Stimulated activated CD4-positive, alpha-beta T cell treated with anti-CD3 and anti-CD28 coated beads, Interleukin-12 subunit alpha, Interleukin-12 subunit beta, amount 100 ng/mL, for 24 hours (primary cell): Measurements from ENCODE around the gene EEF2.

Source experiments
- DNase-seq, 2 experiments: peaks; one replicate each; pipeline ENCODE4 v3.0.0-alpha.2; 2020; ENCODE audit warnings: low read depth in 2 of 2

Gene EEF2

DNA sequence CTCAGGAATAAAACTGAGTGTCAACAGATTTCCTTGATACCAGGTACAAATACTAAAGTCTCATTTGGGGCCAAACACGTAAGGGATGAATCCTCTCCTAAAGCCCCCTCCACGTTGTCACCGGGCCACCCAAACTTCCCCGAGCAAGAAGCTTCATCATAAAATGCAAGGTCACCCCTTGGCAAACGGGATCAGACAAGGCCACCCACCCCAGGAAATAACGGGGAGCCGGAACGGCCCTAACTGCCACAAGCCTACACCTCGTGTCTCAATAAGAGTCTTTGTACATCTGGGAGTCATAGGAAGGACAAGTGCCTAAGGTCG is 717 bp downstream of the EEF2 start:
- DNase-seq, result no peak

DNA sequence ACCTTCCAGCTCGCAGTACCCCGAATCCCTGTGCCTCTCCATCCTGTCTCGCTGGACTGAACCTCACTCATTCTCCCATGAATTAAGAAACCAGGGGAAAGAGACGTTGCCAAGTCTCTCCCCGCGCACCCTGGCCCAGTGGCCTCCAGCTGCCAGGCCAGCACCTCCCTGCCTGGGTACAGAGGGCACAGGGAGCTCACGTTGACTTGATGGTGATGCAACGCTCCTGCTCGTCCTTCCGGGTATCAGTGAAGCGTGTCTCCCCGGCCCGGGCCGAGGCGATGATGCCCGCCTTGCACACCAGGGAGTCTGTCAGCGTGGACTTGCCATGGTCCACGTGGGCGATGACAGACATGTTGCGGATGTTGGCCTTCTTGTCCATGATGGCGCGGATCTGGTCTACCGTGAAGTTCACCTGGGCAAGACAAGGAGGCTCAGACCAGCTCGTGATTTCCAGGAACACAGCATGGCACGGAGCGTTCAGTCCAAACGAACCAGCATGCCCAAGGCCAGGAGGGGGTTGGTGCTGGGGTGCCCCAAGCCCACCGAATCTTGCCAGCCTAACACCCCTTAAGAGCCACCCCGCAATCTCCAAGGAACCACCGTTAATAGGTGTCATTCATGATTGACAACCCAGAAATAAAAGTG is 1.2 kb downstream of the EEF2 start:
- DNase-seq, result no peak

DNA sequence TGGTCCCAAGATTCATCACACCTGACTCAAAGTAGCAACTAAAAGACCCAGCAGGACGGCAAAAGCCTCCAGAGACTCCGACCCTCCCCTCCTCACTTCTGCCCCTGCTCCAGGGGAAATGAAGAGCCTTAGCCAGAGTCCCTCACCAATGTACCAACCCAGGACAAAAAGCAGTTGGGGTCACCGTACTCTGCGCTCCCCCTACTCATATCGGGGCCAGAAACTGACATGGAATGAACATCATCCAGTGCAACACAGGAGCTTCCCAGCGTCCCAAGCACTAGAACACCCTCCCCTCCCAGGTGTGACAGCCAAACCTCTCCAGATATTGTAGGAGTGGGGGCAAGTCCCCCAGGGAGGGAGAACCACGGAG is 1.7 kb downstream of the EEF2 start:
- DNase-seq, result no peak

DNA sequence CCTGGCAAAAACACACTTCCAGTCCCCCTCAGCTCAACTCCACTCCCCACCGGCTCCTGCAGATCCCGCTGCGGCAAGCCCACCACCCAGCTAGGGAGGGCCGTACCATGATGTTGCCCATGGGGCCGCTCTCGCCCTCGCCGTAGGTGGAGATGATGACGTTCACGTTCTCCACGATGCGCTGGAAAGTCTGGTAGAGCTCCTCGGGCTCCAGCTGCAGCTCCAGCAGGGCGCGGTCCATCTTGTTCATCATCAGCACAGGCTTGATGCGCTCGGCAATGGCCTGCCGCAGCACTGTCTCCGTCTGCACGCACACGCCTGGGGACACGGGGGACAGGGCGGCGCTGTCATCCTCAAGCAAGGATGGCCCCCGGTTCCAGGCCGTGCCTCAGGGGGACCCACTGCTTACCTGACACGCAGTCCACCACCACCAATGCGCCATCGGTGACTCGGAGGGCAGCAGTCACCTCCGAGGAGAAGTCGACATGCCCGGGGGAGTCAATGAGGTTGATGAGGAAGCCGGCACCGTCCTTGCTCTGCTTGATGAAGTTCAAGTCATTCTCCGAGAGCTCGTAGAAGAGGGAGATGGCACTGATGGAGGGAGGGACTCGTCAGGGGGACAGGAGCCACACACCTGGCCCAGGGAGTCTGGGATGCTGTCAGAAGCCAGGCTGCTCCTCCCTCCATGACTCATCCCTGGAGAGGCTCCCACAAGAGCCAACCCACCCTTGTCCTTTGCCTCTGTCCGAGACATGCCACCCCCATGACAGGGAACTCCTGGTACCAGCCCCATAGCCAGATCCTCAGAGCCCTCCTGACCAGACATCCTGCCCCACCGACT is 2.3 kb downstream of the EEF2 start:
- no peak for DNase-seq

DNA sequence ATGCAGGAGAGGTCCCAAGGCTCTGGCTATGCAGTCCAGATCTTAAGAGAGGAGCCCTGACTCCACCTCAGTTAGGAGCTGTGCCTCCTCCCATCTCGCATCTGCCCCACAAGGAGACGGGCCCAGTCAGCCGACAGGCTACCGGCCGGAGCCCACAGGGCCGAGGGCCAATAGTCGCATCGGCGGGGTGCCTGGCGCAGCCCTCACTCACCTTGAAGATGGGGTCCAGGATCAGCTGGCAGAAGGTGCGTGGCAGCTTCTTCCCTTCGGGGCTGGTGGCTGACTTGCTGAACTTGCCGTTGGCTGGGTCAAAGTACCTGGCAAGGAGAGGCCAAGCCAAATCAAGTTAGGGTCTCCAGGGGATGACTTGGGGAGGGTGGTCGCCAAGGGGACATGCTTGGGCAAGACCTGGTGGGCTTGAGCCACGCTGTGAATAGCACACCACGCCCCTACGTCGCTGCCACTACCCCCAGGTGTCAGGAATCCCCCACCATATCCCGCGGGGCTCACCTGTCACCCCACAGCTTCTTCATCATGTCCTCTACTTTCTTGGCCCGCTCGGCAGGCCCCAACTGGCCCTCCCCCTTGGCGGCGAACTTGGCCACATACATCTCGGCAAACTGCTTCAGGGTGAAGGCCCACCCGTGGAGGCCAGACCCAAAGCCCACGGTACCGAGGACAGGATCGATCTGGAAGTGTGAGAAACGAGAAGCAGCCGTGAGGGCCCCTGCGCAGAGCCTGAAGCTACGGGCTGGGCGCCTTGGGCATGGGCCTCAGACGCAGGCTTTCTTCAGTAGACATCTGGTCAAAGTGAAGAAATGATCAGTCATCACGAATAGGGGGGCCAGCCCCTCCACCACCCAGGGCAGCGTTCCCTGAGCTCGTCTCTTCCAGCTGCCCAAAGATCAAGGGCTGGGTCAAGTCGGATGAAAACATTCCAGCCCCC is 3.3 kb downstream of the EEF2 start:
- DNase-seq, result no peak

DNA sequence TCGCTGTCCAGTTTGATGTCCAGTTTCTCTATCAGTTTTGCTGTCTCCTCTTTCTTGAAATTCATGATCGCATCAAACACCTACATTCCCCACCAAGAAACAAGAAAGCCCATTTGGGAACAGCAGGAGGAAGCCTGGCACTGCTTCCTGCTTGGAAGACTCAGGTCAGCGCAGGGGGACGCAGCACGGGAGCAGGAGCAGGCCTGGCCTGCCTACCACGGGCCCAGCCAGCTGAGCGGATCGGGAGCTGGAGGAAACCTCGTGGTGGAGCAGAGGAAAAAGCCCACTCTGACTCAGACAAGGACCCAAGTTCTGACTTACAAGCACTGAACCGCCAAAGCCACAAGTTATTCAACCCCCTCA is 3.9 kb downstream of the EEF2 start:
- DNase-seq, result no peak

DNA sequence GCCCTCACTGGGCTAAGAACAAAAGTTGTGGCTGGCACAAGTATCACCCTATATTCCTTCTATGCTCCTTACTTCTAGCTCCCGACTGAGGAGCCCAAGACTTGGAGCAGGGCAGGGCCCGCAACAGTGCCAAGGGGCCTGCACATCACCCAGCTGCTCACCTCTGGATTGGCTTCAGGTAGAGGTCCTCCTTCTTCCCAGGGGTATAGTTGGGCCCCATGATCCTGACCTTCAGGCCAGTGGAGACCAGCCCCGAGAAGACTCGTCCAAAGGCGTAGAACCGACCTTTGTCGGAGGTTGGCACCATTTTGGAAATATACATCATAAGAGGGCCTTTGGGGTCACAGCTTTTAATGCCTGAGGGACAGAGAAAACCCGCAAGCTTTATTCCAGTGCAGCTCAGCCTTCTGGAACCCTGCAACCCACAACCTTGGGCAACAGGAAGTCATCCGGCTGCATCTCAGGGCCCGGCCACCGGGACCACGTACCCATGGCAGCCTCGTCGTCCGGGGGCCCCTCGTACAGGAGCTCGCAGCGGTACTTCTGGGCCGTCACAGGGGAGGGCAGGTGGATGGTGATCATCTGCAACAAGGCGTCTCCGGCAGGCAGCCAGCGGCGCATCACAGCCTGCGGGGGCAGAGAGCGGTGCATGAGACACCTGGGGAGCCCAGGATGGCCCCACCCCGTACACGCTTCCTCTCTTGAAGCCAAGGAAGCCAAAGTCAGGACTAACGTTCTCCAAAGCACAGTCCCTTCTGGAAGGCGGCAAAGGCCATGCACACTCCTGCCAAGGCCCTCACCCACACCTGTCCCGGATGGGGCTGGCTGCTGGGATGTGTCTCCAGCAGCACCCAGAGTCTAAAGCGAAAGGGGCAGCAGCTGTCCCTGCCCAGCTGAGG is 4.7 kb downstream of the EEF2 start:
- DNase-seq, result no peak

DNA sequence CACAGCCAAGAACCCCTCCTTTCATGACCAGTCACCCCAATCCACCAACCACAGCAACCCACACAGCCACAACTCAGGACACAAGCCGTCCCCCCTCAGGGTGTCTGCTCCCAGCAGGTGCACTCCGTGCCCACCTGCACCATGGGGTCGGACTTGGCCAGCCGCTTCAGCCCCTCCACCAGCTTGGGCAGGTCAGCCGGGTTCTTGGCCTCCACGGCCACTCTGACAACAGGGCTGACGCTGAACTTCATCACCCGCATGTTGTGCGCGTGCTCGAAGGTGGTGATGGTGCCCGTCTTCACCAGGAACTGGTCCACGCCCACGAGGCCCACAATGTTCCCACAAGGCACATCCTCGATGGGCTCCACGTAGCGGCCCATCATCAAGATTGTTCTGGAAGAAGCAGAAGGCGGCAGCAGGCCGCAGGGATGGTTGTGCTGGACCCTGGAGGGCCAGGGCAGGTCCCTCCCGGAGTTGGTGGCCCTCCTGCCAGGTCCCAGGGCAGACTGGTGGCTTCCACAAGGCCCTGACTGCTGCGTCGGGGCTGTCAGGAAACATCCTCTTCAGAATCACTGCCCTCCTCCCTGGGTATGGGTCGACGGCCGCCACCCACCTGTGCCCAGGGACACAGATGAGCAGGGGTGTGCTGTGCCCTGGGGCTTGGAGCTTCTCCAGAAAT is 5.5 kb downstream of the EEF2 start:
- DNase-seq, result no peak

DNA sequence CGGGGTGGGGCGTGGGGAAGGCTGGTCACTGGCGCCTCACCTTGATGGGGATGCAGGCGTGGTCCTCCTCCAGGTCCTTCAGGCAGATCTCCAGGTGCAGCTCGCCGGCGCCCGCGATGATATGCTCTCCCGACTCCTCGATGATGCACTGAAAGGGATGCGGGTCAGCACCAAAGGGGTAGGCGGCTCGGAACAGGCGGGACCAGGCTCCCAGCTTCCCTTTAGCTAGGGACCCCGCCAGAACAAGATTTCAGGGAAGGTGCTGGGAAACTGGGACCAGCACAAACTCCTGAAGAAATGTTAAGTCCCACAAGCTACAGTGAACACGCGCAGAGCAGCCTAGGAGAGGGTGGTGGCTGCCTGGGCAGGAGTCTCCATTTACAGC is 6.0 kb downstream of the EEF2 start:
- DNase-seq, result no peak

DNA sequence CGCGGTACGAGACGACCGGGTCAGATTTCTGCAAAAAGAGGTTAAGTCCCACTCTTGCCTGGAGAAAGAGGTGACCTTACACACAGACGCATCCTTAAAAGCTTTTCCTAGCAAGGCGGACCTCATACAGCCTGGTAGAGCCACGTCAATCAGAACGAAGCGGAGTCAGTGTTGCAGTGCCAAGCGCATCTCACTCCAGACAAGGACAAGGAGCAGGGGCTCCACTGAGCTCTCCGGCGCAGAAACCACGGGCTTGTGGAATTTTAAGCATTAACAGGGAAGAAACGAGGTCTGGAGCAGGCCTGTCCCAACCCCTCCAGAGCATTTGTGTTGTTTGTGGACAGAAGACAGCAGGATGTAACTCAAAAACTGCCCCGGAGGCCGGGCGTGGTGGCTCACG is 7.1 kb downstream of the EEF2 start:
- DNase-seq, result no peak

DNA sequence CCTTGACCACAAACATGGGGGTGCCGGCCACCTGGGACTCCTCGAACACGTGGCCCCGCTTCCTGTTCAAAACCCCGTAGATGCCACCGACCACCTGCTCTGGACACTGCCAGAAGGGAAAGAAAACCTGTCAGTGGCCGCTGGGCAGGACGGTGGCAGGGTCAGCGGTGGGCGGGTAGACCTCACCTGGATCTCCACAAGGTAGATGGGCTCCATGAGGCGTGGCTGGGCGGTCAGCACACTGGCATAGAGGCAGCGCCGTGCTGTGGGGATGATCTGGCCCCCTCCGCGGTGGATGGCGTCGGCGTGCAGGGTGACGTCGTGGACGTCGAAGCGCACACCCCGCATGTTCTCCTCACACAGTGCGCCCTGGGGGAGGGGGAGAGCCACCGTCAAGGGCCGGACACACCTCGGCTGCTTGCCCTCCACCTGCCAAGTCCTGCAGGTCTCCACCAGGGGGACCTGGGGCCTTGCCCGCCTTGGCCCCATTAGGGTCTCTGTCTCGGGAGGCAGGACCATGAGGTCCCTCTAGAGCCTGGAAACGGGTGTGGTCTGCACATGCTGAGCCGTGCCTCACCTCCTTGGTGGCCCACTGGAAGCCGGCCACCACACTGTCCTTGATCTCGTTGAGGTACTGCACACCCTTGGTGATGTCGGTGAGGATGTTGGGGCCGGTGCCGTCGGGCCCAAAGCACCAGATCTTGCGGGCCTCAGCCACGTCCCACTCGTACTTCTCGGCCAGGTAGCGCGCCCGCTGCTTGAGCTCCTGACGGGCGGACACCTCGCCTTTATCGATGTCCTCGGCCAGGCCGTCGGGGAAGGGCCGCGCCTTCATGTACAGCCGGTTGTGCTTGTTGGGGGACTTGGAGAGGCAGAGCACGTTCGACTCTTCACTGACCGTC is 7.8 kb downstream of the EEF2 start:
- DNase-seq, result no peak

DNA sequence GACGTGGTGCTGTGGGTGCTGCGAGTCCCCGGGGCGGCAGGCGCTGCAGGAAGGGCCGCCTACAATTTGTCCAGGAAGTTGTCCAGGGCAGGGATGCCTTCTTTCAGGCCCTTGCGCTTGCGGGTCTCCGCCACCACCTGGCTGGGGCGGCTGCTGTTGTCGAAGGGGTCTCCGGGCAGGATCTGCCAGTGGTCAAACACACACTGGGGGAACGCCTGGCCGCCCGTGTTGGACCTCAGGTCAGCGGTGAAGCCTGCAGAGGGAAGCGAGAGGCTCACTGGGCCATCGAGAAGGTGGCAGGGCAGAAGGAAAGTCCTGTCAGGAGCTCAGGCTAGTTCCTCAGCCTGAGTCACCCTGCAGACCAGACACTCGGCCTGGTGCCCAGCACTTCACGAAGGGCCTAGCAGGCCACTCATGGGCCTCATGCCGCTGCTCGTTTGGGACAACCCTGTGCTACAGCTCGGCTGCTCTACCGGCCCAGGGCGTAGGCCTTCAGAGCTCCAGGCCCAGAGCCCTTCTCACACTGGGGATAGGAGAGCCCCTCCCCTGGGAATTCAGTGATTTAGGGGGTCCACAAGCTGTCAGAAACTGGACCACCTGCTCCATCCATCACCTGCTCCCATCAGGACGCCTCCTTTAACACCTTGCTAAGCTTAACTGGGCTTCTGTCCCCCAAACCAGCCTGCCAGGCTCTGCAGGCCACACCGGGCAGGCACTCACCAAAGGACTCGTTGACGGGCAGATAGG is 8.6 kb downstream of the EEF2 start:
- peak in 1 of 2 experiments; percentile 4 for DNase-seq

DNA sequence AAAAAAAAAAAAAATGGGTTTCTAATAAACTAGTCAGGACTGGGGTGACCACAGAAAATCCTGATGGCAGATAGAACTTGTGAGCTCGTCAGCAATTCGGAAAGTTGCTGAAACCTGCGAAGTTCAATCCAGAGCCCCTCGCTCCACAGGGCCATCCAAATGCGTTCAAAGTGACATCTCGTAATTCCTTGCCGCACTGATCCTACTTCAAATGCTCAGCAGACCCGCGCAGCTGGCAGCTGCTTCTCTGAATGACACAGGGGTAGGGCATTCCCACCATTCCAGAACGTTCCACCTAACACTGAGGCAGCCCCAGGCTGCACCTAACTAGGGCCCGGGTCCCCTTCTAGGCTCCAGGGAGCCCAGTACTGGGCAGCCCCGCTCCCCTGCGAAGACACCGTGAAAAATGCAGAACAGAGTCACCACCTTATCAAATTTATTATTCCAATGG is 9.6 kb downstream of the EEF2 start:
- no peak for DNase-seq

DNA sequence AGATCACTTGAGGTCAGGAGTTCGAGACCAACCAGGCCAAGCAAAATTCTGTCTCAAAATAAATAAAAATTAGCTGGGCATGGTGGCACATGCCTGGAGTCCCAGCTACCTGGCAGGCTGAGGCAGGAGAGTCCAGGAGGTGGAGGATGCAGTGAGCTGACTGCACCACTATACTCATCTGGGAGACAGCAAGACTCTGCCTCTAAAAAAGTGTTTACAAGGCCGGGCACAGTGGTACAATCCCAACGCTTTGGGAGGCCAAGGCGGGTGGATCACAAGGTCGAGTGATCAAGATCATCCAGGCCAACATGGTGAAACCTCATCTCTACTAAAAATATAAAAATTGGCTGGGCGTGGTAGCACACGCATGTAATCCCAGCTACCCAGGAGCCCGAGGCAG is 10.1 kb downstream of the EEF2 start:
- no peak for DNase-seq

DNA sequence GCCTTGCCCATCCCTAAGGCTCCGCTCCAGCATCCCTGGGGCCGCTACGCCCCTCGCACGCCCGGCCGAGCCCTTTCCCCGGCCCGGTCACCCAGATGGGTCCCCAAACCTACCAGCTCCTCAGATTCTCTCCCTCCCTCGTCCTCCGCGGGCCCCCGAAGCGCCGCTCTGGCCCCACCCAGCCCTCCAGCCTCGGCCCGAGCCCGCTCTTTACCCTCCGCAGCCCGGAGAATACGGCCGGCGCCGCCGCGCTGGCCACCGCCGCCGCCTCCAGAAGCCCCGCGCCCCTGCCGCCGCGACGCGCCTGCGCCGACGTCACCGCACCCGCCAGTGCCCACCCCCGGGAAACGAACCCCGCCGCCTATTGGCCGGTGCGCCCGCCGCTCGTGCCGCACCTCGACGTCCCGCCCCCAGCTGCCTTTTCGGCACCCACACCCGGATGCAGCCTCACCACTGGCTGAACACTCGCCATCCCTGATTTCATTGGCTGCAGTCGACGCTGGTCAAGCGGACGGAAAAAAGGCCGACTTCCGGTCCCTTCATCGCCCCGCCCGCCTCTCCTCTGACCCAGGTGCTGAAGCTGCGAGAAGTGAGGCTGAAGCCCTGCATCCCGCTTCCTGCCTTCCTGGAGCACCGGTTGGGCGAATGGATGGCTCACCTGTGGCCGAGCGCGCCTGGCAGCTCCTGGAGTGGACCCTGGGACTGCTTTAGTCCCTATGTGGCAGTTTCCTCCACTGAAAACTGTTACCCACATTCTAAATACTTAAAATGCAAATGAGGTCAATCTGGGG is 14.3 kb downstream of the EEF2 start, which contains the start of gene DAPK3:
Gene DAPK3 (minus strand): TSS at position 292 of the 791 bp plus-strand sequence. CDS start 1,364 bp downstream, outside the sequence.
- peak; percentile 89 to 93 for DNase-seq

DNA sequence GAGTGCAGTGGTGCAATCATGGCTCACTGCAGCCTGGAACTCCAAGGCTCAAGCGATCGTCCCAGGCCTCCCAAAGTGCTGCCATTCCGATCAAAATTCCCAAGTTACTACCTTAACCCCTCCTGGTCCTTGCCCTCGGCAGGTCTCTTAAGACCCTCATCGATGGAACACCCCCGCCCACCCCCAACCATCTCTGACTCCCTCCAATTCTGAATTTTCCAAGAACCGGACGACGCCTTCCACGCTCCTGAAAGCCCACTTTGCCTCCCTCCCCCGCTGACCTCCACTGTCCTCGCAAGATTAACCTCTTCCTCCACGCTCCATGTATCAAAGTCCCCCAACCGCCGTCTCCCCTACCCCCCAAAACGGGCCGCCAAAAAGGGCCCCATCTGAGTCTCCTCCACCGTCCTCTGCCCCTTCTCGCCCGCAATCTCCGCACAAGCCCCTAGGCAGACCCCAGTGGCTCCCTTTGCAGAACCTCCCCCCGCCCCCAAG is 14.9 kb downstream of the EEF2 start:
- DNase-seq, result no peak

DNA sequence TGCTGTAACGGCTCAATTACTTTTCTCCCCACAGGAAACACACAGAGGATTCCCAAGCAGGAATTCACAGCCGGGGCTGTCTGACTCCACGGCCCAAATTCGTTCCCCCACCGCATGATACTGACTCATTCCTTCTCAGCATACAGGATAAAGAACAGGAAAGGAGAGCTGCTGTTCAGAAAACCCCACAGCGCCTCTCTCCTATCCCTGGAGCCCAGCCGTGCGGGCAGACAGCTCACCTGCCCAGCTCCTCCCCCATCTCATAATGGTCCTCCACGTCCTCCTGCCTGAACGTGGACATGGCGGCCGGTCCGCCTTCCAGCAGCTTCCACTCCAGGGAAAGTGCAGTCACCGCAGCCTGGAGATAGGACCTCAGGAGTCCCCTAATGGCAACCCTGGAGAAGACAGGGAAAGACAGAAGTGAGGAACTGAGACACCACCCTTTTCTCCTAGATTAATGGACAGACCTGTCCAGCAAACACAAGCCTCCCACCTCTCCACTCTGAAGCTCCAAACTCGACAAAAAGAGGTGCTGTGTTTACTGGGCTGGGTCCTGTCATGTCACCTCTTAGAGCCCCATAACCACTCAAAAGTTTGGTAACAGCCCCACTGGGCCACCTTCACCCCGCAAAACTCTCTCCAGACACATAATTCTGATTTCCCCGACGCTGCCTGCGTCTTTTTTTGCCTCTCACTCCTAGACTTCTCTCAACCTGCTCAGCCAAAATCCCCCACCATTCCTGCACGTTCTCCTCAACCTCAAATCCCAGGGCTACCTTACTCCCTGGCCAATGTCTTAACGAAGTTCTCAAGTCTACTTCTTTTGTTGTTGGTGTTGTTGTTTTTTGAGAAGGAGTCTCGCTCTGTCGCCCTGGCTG is 15.6 kb downstream of the EEF2 start:
- DNase-seq, result no peak
